HG03520 (cell line): Measurements from ENCODE around the gene PCGF1.
"Not testable (repeated sequence)": the region's sequence is repeated elsewhere in the genome, so short reads cannot be mapped to it uniquely, and the experiment has no call there.

Source experiments
- ATAC-seq: cut with Tn5 transposase; IDR thresholded peaks from one replicate; pipeline ENCODE4 v1.9.1; 2021; ENCODE audit warnings: mild to moderate bottlenecking, moderate library complexity; ENCODE audit not compliant: unreplicated experiment

PCGF1 gene

DNA sequence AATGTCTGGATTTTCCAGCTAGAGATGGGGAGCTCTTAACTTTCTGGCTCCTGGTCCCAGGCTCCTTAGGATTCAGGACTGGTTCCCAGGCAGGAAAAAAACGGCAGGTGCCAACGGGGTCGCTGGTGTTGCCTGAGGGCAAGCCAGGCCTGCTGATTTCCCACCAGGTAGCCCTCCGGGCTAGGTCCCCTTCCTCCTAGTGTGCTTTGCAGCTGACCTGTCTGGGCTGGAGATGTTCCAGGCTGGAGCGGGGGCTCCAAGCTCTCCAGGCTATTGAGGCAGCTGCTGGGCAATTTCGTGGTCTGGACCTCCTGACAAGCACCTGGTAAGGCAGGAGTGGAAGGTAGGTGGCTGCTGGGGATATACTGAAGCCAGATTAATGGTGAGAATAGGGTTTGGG is 33.0 kb downstream of the PCGF1 start:
- no peak for ATAC-seq

GRCh38 chr2:74472945-74473258 is 34.6 kb downstream of the PCGF1 start:
- ATAC-seq, result peak; percentile 4

GRCh38 chr2:74472086-74472944 is 35.2 kb downstream of the PCGF1 start, which contains the start of gene MRPL53:
Gene MRPL53 (minus strand): TSS chr2:74472680. CDS start chr2:74472660, 20 bp downstream.
- ATAC-seq, result peak; percentile 61

- ATAC-seq, result no peak
Measured at GRCh38 chr2:74471332-74472065, 36.0 kb downstream of the PCGF1 start.

GRCh38 chr2:74470742-74471141 is 36.8 kb downstream of the PCGF1 start:
- ATAC-seq, result not testable (repeated sequence)

- ATAC-seq, result no peak
Measured at GRCh38 chr2:74464406-74464805, 43.1 kb downstream of the PCGF1 start.

GRCh38 chr2:74462786-74463105 is 44.7 kb downstream of the PCGF1 start:
- no peak for ATAC-seq

DNA sequence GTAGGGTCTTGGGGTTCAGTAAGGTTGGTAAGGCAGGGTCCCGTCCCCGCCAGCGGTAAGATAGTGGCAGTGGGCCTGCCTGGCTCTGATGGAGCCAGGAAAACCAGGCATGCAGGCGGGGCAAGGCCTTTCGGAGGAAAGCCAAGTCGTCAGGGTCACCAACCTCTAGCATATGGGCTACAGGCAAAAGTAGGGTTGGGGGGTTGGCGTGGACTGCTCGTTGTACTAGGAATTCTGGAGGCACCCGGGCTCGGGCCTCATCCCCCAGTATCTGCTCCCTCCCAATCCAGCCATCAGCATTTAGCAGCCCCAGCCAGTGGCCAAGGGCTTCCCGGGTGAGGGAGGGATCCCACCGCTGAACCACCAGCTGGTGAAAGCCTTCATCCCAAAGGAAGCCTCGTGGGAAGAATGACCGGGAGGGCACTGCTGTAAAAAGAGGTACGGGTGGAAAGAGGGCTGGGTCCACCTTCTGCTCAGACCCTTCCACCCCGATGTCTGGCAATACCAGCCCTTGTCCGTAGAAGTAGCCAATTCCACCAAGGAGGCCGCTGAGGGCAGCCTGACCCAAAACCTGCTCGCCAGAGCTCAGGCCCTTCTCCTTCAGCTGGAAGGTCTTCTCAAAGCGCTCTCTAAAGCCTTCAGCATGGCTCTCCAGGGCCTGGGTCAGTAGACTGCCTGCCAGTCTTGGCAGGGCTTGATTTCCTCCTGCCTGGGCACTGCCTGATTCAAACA is 45.3 kb downstream of the PCGF1 start:
- ATAC-seq, result no peak

GRCh38 chr2:74461187-74462053 is 46.1 kb downstream of the PCGF1 start:
- ATAC-seq, result no peak

DNA sequence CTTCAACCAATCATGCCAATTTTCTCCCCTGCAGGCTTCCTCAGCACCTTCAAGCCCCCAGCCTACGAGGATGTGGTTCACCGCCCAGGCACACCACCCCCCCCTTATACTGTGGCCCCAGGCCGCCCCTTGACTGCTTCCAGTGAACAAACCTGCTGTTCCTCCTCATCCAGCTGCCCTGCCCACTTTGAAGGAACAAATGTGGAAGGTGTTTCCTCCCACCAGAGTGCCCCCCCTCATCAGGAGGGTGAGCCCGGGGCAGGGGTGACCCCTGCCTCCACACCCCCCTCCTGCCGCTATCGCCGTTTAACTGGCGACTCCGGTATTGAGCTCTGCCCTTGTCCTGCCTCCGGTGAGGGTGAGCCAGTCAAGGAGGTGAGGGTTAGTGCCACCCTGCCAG is 47.3 kb downstream of the PCGF1 start:
- ATAC-seq, result not testable (repeated sequence)

DNA sequence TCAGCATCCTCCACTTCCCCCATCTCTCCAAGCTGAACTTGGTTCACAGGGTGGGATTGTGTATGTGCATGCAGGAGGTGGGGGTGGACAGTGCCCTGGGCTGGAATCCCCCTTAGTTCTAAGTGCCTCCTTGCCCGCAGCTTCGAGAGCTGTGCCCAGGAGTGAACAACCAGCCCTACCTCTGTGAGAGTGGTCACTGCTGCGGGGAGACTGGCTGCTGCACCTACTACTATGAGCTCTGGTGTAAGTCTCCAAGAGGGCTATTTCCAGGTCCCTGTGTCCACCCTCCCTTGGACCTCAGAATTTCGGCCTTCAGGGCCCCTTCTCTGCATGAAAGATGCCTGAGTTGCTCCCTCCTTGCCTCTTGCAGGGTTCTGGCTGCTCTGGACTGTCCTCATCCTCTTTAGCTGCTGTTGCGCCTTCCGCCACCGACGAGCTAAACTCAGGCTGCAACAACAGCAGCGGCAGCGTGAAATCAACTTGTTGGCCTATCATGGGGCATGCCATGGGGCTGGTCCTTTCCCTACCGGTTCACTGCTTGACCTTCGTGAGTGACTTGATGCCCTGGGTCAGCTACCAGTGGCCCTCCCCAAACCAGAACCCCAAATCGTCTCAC is 47.9 kb downstream of the PCGF1 start:
- not testable (repeated sequence) for ATAC-seq

GRCh38 chr2:74458938-74459363 is 48.5 kb downstream of the PCGF1 start:
- no peak for ATAC-seq

DNA sequence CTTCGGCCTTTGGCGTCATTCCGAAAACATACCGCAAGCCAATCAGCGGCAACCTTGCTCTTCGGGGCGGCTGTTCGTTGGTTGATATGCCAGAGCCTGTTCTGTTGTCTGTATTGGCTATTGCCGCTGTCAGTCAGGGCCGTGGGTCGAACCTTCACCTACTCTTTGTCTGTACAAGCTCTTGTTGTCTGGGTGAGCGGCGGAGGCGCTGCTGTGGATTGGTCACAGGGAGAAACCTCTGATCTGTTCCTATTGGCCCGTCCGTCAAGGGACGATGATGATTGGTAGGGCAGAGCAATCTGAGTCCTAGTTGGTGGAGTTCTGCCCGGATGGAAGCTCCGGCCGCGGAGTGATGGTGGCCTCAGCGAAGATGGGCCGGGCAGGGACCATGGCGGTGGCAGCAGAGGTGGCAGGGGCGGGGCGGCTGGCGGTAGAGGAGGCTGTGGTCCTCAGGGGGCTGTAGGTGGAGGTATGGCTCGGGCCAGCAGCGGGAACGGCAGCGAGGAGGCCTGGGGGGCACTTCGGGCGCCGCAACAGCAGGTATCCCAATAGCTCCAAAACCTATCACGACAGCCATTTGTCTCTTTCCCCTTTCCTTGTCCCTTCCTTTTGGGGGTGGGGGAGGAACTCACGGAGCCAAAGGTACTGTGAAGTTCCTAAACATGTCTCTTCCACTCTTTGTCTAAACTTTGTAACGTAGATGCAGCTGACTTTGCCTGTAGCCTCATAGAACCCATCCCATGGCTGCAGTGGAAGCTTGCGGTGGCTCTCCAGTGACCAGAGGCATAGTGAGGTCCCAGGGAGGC is 49.2 kb downstream of the PCGF1 start, which contains the start of gene WBP1:
WBP1 (plus strand) TSS at position 307 of the 806 bp plus-strand sequence; CDS start at position 472, 165 bp downstream.
- ATAC-seq, result peak; percentile 80

DNA sequence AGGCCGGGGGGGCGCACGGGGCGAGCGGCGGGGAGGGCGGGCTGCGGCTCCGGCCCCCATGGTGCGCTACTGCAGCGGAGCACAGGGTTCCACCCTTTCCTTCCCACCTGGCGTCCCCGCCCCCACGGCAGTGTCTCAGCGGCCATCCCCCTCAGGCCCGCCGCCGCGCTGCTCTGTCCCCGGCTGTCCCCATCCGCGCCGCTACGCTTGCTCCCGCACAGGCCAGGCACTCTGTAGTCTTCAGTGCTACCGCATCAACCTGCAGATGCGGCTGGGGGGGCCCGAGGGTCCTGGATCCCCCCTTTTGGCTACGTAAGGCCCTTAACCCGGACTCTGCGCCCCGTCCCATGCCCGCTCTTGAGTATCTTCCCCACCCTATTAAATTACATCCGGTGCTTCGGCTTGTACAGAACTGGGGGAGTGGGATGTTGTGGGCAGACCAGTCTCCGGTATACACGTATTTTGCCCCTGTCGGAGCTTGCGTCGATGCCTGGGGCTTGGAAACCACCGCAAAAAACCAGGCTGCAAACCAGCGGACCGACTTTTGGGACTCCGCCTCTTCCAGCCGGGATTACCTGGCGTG is 49.9 kb downstream of the PCGF1 start:
- peak; percentile 29 for ATAC-seq

DNA sequence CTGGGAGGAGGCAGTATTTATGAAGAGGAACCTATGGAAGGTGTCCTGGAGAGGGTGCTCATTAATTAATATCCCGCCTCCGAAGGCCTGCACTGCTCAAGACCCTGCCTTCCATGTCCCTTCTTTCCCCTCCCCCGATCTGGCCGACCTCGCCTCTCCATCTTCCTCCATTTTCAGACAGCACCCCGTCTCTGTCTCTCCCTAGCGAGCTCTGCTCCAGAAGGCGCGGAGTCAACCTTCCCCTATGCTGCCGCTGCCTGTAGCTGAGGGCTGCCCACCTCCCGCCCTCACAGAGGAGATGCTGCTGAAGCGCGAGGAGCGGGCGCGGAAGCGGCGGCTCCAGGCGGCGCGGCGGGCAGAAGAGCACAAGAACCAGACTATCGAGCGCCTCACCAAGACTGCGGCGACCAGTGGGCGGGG is 50.4 kb downstream of the PCGF1 start:
- no peak for ATAC-seq
